HG02943 (cell line): ENCODE measurements around the gene TRMT44.
"Not testable (repeated sequence)": the region's sequence is repeated elsewhere in the genome, so short reads cannot be mapped to it uniquely, and the experiment has no call there.

Experiments
- ATAC-seq: cut with Tn5 transposase; IDR thresholded peaks from one replicate; pipeline ENCODE4 v1.9.1; 2021; ENCODE audit warnings: mild to moderate bottlenecking, low read depth, moderate library complexity; ENCODE audit not compliant: unreplicated experiment

TRMT44 gene

DNA sequence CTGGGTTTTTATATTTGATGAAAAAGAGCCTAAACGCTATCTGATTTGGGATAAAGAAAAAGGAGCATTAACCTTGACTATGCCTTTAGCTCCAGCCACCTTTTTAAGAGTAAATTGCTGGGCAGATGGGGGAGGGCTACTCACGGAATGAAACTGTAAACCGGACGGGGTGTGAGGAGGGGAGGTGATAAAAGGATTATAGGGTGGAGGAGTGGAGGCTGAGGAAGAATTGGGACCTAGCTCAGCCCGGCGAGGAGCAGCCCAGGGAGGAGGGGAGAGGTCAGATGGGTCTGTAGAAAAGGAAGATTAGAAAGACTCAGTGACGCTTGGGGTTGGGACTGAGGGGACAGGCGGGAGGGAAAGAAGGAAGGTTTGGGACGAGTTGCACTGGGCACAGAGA lies 46.1 kb downstream of the TRMT44 start:
- ATAC-seq: not testable (repeated sequence)

DNA sequence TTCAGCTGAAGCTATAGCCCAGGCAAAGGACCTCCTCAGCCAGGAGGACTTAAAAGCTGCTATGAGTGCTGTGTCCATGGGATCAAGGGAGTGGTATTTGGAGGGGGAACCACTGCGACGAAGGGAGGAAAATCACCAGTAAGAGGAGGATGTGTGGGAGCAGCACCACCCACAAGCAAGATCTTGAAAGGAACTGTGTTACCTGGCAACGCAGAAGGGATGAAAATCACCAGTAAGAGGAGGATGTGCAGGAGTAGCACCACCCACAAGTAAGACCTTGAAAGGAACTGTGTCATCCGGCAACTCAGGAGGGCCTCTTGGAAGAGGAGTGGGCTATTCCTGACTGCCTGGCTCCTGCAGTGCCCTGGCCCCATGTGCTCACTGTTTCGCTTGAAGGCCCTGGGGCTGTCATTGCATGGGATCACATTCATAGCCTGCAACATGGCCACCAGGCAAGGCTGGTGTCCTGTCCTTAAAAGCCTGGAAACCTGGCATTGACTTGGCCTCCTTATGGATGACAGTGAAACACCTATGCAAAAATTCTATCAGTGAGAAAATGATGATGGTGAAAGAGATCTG lies 48.3 kb downstream of the TRMT44 start:
- ATAC-seq: no peak

DNA sequence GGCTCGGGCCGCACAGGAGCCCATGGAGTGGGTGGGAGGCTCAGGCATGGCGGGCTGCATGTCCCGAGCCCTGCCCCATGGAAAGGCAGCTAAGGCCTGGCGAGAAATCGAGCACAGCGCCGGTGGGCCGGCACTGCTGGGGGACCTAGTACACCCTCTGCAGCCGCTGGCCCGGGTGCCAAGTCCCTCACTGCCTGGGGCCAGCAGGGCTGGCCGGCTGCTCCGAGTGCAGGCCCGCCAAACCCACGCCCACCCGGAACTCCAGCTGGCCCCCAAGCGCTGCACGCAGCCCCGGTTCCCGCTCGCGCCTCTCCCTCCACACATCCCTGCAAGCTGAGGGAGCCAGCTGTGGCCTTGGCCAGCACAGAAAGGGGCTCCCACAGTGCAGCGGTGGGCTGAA lies 50.9 kb downstream of the TRMT44 start:
- not testable (repeated sequence) for ATAC-seq

DNA sequence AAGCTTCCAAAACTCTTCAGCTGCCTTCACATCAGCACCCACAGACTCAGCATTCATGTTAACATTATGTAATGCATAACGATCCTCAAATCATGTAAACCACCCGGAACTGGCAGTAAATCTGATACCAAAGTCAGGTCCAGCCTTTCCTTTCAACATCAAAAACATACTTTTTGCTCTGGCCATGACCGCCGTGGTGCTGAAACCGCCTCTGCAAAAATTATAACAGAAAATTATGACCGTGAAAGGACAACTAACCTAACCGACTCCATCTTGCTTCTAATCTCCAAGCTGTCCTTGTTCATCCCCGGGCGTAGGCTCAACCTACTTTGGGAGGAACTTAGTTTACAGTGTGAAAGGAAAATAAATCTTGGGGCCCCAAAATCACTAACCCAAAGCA lies 51.6 kb downstream of the TRMT44 start:
- ATAC-seq: no peak

DNA sequence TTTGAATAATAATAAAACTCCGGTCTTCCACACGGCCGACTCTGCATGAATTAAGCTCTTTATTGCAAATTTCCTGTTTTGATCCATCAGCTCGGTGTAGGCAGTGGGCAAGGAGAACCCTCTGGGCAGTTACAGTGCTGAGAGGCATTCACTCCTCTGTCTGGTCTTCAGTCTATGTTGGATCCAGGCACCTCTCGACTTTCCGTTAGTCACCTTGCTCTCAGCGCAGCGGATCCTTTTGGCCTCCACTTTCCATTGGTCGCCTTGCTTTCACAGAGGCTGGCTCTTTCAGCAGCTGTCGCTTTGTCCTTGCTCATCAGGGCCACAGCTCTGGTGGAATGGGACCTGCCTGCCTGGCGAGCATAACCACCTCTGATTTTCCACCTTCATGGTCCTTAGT lies 52.9 kb downstream of the TRMT44 start:
- no peak for ATAC-seq

DNA sequence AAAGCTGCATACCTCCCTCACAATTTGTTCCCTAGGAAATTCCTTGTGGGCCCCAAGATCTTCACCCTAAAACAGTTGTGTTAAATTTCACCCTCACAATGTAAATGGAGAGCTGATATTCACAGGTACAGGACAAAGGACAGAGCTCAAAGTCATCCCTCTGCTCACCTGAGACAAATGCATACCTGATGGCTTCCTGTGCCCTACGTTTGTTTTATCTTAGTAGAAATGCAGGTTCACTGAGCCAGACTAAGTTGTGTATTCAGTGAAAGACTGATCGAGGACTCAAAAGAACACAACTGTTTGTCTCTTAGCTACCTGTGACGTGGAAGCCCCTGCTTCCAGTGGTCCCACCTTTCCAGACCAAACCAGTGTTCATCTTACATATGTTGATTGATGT lies 53.6 kb downstream of the TRMT44 start:
- no peak for ATAC-seq

DNA sequence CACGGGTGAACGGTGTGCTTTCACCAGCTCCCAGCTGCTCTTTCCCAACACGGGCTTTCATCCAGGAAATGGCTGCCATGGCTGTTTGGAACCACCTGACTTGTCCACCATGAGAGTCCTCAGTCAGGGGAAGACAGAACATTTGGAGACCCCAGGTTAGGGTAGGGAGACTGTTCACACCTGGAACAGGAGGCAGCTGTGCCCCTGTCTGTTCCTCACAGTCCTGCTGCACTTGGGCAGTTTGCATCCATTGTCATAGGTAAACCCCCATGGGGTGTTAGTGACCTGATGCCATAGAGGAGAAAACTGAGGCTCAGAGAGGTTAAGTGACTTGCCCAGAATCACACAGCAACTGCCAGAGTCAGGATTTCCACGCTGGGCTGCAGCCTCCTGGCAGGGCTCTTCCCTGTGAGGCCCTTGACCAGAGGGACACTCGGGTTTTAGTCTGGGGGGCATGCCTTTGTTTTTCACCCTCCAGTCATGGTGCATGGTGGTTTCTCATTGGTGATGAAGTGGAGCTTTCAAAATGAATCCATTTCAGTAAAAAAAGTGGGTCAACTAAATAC lies 54.5 kb downstream of the TRMT44 start:
- ATAC-seq: no peak

DNA sequence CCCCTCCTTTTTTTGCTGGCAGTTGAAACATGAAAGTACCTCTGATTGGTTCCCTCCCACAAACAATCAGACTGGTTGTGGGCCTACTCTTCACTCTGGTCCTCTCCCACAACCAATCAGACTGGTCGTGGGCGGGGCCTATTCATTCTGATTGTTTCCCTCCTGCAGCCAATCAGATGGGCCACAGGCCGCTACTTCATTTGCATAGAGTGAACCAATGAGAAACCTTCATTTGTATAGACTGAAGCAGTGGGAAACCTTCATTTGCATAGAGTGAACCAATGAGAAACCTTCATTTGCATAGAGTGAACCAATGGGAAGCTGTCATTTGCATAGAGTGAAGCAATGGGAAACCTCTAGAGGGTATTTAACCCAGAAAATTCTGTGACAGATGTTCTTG lies 55.2 kb downstream of the TRMT44 start:
- no peak for ATAC-seq

DNA sequence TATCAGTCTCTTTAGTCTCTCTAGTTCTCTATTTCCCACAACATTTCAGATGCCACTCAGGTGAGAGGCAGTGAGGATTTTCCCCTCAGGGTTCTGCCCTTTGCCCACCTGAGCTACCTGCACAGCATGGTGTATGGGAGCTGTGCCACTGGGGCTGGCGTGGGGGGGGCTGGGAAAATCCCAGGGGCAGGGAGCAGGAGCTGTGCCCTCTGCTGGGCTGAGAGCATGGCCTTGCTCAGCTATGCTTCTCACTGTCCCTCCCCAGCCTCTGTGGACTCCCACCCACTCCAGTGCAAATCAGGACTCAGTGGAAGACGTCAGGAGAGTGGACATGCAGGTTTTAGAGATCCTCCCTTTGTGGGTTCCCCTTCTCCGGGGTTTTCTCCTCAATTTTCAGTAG lies 57.2 kb downstream of the TRMT44 start:
- no peak for ATAC-seq

DNA sequence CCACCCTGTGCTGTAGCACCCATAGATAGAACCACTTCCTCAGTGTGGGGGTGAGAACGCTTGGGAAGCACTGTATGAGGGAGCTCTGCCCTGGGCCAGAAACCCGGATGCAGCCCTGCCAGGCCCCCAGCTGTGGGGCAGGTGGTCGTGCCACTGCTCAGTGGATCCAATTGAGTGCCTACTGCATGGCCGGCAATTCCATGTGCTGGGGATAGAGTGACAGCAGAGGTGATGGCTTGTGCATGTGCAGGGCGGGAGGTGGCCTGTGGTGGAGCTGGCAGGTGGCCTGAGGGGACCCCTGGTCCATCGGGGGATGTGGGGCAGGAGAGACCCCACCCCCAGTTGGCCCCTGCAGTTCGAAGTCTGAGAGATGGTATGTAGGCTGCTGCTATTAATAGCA lies 60.4 kb downstream of the TRMT44 start:
- no peak for ATAC-seq

DNA sequence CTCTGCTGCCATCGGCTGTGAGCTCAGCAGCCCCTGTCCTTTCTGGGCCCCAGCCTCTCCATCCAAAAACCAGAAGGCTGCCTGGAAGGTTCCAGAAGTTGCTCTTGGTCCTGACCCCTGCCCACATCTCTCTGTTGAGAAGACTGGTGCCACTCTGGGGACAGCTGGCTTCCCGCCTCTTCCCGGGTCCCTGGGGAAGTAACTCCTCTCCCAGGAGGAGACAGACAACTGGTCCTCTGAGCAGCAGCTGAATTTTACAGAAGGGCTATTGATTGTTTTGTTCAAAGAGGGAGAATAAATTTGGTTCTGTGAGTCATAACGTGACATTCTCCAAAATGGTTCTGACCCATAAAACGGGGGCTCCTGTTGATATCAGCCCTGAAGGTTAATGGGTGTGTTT lies 61.2 kb downstream of the TRMT44 start:
- ATAC-seq: no peak

DNA sequence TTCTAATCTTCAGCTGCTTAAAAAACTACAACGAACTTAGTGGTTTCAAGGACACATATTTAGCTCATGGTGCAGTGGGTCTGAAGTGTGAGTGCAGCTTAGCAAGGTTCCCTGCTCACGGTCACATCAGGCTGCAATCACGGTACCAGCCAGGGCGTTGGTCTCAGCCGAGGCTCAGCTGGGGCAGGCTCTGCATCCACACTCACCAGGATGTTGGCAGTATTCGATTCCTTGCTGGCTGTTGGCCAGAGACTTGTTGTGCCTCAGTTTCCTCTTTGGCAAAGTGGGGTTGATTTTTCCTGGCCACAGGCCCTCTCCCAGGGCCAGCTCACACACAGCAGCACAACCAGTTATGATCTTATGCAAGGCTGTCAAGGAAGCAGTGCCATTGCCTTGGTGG lies 61.8 kb downstream of the TRMT44 start:
- no peak for ATAC-seq

DNA sequence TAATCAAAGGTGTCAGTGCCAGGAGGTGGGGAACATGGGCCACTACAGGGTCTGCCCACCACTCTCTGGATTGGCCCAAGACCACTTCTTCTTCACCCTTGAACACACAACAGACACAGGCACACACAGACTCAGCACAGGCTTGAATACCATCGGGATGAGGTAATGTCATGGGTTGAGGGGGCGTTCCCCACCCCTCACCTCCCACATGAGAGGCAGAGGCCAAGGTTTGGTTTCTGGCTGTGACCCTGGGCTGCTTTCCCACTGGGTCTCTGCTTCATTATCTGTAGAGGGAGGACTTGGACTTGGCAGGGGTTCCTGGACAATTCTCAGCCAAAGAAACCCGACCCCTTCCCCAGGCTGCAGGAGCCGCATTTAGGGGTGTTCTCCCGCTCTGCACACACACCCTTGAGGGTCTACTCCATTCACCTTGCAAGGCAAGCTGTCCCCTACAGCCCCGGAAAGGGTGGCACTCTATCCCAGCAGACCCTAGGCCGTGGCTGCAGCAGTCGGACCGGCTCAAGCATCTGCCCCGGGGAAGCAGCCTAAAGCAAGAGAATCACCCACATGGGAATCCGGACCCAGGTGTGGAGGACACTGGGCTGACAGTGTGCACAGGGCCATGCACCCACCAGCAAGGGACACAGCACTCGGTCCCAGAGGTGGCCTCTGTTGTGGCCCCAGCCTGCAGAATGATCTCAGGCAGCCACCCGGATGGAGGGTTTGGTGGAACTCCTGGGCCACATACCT lies 62.4 kb downstream of the TRMT44 start:
- ATAC-seq: no peak

DNA sequence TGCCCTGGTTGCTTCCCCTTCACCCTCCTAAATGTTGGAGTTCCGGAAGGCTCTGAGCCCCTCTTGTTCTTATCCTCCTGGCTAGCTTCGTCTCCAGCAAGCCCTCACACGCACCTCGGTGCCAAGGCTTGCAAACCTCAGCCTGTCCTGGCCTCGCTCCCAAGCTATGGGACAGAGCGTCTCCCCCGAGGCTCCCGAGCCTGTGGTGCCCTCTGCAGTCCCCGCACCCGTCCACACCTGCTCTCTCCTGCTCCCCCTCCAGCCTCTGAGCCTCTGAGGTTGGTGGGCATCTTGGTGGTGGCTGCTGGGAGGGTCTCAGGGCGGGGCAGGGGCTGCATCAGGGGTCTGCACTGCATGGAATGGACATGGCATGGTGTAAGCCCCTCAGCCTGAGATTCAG lies 63.2 kb downstream of the TRMT44 start:
- ATAC-seq: no peak

DNA sequence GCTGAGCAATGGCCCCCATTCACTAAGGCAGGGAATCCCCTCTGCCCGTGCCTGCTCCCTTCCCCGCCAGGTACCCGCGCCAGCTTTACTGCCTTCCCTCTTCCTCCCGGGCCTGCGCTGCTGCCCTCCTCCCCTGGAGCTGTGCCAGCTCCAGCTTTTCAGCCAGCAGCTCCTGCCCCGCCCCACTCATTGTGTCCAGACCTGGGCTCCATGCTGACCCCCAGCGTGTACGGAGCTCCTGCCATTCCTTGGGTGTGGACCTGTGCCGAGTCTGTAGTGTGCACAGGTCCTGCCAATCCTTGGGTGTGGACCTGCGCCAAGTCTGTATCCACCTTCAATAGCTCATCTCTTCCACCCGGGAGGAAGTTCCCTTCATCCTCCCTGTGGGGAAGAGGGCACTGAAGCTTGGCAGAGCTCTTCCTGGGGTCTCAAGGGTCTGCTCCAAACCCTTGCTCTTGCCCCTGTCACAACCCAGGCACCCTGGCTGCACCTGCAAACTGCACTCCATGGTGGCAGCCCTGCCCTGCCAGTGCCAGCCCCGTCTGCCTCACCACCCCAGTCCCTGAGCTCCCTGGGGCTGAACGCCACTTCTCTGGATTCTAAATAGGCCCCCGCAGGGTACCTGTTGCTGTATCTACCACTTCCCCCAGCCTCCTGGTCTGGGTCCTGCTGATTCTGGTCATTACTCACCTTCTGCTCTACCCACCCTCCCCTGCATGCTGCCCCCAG lies 63.9 kb downstream of the TRMT44 start:
- ATAC-seq: no peak

DNA sequence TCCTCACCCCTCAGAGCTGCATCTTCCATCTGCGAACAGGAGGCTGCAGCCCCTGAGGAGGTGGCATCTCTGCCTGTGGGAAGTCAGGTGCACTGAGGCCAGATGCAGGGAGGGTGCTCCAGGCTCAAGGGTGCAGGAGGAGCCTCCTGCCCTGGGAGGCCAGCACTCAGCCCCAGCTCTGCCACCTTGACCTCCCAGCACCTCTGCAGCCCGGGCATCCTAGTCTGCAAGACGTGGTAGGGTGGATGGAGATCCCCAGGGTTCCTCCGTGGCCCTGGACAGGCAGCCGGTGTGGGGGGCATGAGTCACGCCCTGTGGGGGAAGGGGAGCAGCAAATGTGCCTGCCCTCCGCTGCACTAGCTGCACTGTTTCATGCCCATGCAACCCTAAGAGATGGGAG lies 64.7 kb downstream of the TRMT44 start:
- ATAC-seq: no peak

DNA sequence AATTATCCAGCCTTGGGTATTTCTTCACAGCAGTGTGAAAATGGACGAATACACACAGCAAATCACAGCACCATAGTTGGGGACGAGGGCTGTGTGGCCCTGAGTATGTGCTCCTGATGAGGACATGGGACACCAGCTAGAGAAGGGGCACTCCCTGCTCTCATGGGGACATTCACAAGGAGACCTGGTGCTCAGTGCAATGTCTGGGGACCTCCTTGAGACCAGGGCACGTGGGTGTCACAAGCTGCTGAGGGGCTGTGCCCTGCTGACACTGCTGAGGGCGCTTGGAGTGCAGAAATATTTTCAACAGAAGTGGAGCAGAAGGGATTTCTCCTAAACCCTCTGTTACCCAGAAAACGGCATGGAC lies 65.4 kb downstream of the TRMT44 start:
- no peak for ATAC-seq

DNA sequence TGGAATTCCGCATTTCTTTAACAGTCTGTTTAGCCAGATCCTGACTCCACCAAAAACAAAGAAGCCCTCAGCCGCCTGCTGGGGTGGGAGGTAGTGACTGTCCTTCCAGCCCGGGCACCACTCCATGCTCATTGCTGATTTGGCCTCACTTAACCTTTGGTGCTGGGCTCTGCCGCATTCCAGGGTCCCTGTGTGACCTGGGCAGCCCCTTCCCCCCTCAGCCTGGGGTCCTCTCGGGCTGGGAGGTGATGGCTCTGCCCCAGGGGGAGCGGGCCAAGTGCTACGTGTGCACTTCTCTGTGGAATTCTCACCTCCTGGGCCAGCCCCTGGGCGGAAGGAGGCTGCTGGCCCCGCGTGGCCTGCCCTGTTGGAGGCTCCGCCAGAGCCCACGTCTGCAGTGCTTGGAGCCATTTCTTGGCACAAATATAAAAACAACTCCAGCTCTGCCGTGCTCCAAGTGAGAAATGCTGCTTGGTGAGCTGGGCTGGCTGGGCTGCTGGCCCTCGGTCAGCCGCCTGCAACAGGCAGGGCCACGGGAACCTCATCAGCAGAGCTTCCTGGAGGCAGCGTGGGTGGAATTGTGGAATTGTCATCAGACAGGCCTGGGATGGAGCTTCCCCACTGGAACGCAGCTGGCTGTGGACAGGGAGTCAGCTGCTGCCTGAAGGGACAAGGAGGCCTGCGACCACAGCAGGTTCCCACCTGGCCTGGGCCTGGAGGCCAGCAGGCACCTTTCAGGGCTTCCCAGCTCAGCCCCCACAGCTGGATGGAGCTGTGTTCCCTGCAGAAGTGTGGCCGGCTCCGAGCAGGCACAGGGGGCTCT lies 66.0 kb downstream of the TRMT44 start:
- ATAC-seq: no peak

DNA sequence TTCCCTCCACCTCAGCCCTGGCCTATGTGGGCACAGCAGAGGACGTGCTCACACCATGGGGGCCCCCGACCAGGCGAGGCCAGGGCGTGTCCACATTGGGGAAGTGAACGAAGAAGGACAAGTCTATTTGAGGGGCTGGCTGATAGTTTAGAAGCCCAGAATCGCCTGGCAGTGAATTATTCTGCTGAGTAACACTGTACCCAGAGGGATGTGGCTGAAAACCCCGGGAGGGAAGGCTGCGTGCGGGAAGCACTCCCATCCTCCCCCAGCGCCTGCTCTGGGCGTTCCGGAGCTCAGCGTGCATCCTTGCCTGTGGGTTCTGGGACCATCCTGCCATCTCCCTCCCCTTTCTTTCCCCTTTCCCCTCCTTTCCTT lies 66.6 kb downstream of the TRMT44 start:
- ATAC-seq: no peak

DNA sequence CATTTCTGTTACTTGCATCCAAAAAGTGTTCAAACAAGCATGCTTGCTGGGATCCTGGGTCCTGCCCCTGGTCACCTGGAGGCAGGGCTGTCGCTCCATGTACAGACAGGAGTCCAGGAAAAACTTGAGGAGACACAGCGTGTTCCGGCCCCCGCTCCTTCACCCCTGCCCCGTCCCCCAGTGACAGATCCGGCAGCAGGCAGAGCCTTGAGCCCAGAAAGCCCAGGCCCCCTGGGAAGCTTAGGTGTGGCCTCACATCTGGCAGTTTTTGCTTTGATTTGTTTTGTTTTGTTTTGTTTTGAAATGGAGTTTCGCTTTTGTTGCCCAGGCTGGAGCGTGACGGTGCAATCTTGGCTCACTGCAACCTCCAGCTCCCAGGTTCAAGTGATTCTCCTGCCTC lies 67.0 kb downstream of the TRMT44 start:
- ATAC-seq: no peak

DNA sequence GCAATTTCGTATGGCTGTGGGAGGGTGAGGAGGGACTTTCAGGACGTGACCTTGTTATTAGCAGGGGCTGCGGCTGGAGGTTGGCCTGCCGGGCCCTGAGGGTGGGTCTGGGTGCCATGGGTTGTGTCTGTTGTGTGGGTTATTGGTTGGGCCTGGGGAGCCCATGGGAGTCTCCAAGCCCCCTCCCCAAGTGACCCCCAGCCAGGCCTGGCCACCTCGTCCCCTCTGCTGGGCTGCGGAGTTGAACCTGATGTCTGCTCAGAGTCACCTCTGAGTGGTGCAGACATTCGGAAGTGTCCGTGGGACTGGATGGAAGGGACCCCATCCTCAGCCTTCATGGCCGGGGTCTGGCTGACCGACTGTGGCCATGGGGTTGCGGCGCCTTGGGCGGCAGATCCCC lies 67.7 kb downstream of the TRMT44 start:
- ATAC-seq: no peak
